ENCODE measurements around the gene IL1A.

The IL1A gene

DNA sequence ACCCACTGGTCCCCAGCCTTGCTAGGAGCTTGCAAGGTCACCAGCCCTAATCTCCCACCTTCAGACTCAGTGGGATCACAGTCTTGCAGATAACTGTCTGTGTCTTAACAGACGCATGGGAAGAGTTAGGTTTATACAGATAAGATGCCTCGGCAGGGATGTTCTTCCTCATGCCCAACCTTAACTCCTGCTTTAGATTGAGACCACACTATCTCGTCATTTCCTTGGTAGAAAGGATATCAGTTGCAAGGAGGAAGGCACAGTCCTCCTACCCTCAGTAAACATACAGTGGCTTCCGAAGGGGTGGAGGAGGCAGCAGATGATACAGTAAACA is 56.3 kb downstream of the IL1A start:
- no peak for DNase-seq (ENCODE audit: low read depth in 1 of 2, low spot score in 1 of 2)

GRCh38 chr2:112727276-112728028 is 56.8 kb downstream of the IL1A start:
- DNase-seq (ENCODE audit: low read depth in 1 of 2, low spot score in 1 of 2): no peak

DNA sequence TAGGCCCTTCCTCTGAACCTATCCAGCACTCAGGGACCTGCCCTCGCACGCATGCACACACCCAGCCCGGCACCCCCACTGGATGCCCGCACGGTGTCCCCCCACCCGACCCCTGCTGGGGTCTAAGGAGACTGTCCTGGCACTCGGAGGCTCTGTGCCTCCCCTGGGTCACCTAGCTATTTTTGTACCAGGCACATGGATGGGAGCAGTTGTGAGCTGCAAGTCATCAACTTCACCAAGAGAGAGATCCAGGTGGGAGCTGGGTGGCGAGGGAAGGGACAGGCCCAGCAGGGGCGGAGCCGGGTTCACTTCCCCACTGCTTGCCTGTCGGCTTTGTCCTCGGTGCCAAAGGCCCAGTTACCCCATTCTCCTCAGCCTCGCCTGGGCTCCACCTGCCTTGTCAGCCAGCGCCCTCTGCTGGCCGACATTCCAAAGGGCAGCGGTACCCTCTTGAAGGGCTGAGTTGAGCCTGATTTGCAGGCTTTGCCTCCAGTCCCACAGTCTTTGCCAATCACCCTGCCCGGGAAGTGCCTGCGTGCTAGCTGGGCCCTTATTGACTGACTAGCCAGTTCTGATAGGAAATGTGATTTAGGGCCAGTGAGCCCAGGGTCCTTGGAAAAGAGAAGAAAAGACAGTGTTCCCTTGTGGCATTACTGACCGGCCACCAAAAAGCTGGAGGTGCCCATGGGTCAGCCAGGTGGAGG is 57.7 kb downstream of the IL1A start:
- DNase-seq (ENCODE audit: low read depth in 1 of 2, low spot score in 1 of 2): peak; percentile 81 to 87

DNA sequence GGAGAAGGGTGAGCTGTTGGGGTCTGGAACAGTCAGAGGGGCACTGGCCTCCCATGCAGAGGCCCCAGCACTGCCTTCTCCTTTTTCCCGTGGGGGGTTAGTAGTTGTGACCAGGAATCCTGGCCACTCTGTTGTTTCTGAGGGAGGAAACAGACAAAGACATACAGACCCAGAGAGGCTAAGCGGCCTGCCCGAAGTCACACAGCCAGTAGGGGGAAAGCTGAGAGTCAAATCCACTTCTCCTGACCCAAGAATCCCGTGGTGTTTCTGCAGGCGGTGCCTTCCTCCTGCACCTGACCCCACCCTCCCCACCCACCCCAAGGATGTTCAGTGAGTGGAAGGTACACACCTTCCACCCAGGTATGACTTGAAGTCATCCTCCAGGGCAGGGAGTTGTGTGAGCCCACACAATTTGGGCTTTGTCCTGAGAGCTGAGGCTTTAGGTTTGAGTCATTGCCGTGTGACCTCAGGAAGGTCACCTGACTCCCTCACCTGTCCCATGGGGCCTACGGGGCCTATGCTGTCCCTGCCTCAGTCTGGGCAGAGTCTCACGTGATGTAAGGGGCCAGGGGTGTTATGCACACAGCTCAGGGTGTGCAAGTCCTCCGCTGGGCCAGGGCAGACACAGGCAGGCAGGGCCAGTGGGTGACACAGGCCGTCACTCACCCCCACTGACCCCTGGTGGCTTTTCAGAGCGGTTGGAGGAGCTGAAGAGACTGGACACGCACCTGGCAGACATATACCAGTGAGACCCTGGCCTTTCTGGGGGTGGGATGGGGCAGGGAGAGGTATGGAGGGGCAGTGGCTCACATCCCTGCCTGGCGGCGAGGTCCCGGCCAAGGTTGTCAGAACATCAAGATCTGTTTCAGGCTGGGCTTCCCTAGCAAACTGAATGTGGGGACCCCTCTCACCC is 58.5 kb downstream of the IL1A start:
- no peak for DNase-seq (ENCODE audit: low read depth in 1 of 2, low spot score in 1 of 2)

DNA sequence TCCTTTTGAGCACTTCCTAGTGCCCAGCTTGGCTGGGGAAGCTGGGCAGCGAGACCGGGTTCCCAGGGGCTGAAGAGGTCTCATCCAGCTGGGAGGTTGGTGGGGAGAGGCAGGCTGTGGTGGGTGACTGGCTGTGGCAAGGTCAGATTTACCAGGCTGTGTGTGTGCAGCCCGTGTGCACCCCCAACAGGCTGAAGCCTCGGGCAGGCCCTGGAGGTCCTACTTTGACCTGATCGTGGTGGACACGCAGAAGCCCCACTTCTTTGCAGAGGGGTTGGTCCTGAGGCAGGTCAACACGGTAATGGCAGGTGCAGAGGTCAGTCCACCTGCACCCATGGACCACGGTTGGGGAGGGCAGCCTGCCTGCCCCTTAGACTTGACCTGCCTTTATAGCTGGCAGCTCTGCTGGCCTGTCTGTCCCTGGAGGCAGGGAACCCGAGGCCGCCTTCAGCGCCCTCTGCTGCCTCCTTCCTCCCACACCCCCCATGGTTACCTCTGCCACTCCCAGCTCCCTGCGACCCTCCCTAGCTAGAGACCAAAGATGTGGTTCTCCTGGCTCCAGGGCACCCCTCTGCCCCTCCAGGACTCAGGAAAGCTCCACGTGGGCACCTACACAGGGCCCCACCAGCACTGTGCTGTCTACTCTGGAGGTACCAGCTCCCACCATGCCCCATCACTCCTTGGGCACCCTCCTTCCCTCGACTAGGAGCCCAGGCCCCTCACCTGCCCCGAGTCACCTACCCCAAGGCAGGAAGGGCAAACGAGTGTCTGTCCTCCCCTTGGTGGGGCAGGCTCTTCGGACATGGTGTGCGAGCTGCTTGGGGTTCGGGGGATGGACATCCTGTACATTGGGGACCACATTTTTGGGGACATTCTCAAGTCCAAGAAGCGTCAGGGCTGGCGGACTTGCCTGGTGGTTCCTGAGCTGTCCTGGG is 59.4 kb downstream of the IL1A start:
- no peak for DNase-seq (ENCODE audit: low read depth in 1 of 2, low spot score in 1 of 2)

DNA sequence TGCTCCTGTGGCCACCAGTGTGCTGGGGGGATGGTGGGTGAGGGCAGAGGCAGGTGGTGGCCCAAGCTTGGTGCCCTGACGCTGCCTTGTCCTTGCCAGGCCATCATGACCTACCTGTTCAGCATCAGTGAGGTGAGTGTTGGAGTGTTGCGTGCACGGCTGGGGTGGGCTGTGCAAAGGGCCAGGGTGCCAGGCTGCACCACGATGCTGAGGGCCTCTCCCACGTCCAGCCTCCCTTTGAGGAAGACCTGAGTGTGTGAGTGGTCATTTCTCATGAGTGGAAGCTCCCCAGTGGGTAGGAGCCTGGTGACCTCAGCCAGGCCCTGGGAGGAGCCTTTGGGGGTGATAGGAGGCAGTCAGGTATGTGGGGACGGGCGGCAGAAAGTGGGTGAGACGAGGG is 60.3 kb downstream of the IL1A start:
- no peak for DNase-seq (ENCODE audit: low read depth in 1 of 2, low spot score in 1 of 2)
